CD4-positive, alpha-beta T cell treated with Interleukin-4 for 4 hours (primary cell): Measurements from ENCODE around the gene SELENOO.
"Not testable (repeated sequence)": the region's sequence is repeated elsewhere in the genome, so short reads cannot be mapped to it uniquely, and the experiment has no call there.

Experiments
- DNase-seq: peaks from one replicate; pipeline ENCODE4 v3.0.0-alpha.2; 2020

The SELENOO gene

GRCh38 chr22:50200461-50201190, at the start of gene SELENOO:
SELENOO (plus strand) TSS chr22:50201011; CDS start chr22:50201037, 26 bp downstream.
- peak; percentile 91 for DNase-seq

- no peak for DNase-seq
Measured at GRCh38 chr22:50151571-50152537, 49.0 kb upstream of the SELENOO start.

- no peak for DNase-seq
Measured at GRCh38 chr22:50153056-50153755, 47.6 kb upstream of the SELENOO start.

- no peak for DNase-seq
Measured at GRCh38 chr22:50153756-50154140, 47.1 kb upstream of the SELENOO start.

- no peak for DNase-seq
Measured at GRCh38 chr22:50157709-50158375, 43.0 kb upstream of the SELENOO start.

- DNase-seq: no peak
Measured at GRCh38 chr22:50160947-50161346, 39.9 kb upstream of the SELENOO start.

GRCh38 chr22:50161508-50162390, 39.1 kb upstream of the SELENOO start:
- DNase-seq: no peak

GRCh38 chr22:50162391-50162956, 38.3 kb upstream of the SELENOO start:
- no peak for DNase-seq

GRCh38 chr22:50165436-50166123, 35.2 kb upstream of the SELENOO start:
- DNase-seq: no peak

GRCh38 chr22:50167689-50168489, 32.9 kb upstream of the SELENOO start:
- no peak for DNase-seq

- not testable (repeated sequence) for DNase-seq
Measured at GRCh38 chr22:50168490-50169180, 32.2 kb upstream of the SELENOO start.

- no peak for DNase-seq
Measured at GRCh38 chr22:50169181-50169759, 31.5 kb upstream of the SELENOO start.

- DNase-seq: peak; percentile 24
Measured at GRCh38 chr22:50169774-50170341, 31.0 kb upstream of the SELENOO start.

GRCh38 chr22:50170453-50171318, 30.1 kb upstream of the SELENOO start, which contains the start of gene PANX2:
PANX2 (plus strand) TSS chr22:50170731; CDS start chr22:50170731, 0 bp downstream.
- no peak for DNase-seq

GRCh38 chr22:50171319-50171964, 29.4 kb upstream of the SELENOO start:
- no peak for DNase-seq

GRCh38 chr22:50171965-50172421, 28.8 kb upstream of the SELENOO start:
- DNase-seq: no peak
